GM19239 (cell line): ENCODE data around the gene PLAU.
"Not testable (repeated sequence)": the region's sequence is repeated elsewhere in the genome, so short reads cannot be mapped to it uniquely, and the experiment has no call there.

ENCODE experiments used
- DNase-seq: peaks from one replicate; pipeline ENCODE4 v3.0.0; 2011; ENCODE audit warnings: low spot score; ENCODE audit not compliant: insufficient read length
- FAIRE-seq: peaks from 2 replicates; lab custom pipeline; 2011; peaks lifted over from hg19 to GRCh38; lab: Jason Lieb, UNC

PLAU gene

GRCh38 chr10:73917566-73918305, 6.8 kb downstream of the PLAU start:
- FAIRE-seq (no peak), DNase-seq (no peak)

DNA sequence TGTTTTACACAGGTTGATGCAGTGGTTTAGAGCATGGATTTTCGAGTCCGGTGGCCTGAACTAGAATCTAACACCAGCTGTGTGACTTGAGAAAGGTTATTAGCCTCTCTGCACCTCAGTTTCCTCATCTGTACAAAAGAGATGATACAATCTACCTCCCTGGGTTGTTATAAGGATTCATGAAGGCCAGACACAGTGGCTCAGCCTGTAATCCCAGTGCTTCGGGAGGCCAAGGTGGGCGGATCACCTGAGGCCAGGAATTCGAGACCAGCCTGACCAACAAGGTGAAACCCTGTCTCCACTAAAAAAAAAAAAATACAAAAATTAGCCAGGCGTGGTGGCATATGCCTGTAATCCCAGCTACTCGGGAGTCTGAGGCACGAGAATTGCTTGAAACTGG, 8.5 kb downstream of the PLAU start:
- FAIRE-seq: not testable (repeated sequence)

DNA sequence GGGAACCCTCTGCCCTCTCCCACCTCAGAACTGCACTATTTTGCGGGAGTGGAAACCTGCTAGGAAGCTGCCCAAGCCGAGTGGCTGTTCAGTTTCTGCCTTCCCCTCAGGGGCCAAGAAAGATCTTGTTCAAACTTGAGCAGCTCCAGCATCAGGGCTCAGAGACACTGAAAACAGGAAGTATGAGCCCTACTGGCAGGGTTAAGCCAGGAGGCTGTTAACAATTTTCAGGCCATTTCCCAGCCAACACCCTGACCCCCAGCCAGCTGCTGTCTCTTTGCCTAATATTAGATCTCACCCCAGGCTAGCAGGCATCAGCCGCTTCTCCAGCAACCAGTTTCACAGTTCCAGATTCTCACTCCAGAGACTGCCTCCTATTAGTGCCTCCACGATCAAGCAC, 9.2 kb downstream of the PLAU start:
- peak; percentile 25 for DNase-seq
- FAIRE-seq: no peak

More for the DNA sequence above, 8.5 kb downstream of the PLAU start:
- not testable (repeated sequence) for DNase-seq

GRCh38 chr10:73922007-73922863, 11.3 kb downstream of the PLAU start:
- FAIRE-seq (peak; percentile 51), DNase-seq (no peak)

GRCh38 chr10:73922864-73923133, 11.9 kb downstream of the PLAU start:
- DNase-seq: no peak
- no peak for FAIRE-seq

- no peak for FAIRE-seq
- no peak for DNase-seq
Measured at GRCh38 chr10:73923935-73924598, 13.1 kb downstream of the PLAU start.

- DNase-seq (no peak), FAIRE-seq (no peak)
Measured at GRCh38 chr10:73924935-73925334, 14.0 kb downstream of the PLAU start.

GRCh38 chr10:73925539-73925938, 14.6 kb downstream of the PLAU start:
- FAIRE-seq (no peak), DNase-seq (no peak)

GRCh38 chr10:73926152-73926764, 15.3 kb downstream of the PLAU start:
- no peak for DNase-seq

DNA sequence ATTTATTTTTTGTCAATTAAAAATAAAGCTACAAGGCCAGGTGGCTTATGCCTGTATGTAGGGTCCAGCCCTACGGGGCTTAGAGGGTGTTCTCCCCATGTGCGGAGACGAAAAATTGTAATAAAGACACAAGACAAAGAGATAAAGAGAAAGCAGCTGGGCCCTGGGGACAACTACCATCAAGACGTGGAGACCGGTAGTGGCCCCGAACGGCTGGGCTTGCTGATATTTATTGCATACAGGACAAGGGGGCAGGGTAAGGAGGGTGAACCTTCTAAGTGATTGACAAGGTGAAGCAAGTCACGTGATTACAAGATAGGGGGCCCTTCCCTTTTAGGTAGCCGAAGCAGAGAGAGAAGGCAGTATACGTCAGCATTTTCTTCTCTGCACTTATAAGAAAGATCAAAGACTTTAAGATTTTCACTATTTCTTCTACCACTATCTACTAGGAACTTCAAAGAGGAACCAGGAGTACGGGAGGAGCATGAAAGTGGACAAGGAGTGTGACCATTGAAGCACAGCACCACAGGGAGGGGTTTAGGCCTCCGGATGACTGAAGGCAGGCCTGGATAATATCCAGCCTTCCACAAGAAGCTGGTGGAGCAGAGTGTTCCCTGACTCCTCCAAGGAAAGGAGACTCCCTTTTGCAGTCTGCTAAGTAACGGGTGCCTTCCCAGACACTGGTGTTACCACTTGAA, 19.8 kb downstream of the PLAU start:
- DNase-seq, FAIRE-seq: not testable (repeated sequence)

More at GRCh38 chr10:73926152-73926764, 15.3 kb downstream of the PLAU start:
- no peak for FAIRE-seq

DNA sequence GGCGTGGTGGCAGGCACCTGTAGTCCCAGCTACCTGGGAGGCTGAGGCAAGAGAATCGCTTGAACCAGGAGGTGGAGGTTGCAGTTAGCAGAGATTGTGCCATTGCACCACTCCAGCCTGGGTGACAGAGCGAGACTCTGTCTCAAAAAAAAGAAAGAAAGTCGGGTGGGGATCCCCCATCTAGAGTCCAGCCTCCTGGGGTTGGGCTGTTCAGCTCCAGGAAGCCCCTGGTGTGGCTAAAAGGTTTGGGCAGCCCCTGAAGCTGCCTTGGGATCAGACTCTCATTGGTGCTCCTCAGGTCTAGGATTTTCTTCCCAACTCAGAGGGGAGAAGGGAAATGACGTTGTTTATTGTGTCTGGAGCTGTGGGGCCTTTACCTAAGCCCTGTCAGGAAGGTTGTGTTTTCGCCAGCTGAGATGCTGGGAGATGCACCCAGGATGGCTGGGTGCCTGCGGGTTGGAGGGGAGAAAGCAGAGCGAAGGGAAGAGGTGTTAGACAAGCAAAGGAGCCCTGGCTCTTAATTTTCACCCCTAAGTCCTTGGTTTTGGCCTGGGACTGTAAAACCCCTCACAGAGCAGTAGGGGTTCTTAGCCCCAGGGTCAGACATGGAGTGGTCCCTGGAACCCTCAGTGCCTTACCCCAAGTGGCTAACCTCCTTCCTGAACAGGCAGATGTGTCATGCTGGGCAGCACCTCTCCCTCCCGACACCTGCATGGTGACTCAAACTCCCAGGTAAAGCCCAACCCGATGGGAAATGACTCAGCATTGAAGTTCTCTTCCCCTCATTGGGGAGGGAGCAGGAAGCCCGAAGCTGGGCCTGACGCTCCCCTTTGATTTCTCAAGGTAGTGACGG, 21.1 kb downstream of the PLAU start:
- DNase-seq (peak; percentile 32), FAIRE-seq (peak; percentile 49)

DNA sequence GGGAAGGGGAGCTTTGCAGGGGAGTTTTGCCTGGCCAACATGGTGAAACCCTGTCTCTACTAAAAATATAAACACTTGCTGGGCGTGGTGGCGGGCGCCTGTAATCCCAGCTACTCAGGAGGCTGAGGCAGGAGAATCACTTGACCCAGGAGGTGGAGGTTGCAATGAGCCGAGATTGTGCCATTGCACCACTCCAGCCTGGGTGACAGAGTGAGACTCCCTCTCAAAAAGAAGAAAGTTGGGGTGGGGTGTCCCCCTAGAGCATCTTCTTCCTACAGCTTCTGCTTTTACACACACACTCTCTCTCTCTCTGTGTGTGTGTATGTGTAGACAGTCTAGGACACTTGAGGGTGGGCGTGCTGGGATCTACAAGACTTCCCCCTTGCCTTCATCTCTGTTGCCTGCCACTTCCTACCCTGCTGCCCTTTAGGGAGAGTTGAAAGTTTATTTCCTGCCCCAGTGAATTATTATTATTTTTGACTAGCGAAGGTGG, 21.7 kb downstream of the PLAU start:
- FAIRE-seq (no peak), DNase-seq (no peak)

DNA sequence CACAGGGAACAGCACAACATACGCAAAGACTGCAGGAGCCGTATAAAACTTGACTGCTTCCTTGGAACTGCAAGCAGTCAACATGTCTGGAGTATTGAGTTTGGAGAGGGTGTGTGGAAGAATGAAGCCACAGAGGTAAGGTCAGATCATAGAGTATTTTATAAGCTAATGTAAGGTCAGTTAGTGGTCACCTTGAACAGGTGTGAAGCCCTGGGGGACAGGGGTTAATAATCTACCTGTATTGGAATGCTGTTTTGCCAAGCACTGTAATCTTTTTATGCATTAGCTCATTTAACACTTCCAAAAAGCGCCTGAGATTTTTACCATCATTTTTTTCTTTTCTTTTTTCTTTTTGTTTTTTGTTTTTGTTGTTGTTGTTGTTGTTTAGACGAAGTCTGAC, 23.1 kb downstream of the PLAU start:
- DNase-seq (no peak), FAIRE-seq (no peak)

- DNase-seq (no peak), FAIRE-seq (no peak)
Measured at GRCh38 chr10:73935895-73936294, 25.0 kb downstream of the PLAU start.

- FAIRE-seq (no peak), DNase-seq (no peak)
Measured at GRCh38 chr10:73937333-73938043, 26.6 kb downstream of the PLAU start.

DNA sequence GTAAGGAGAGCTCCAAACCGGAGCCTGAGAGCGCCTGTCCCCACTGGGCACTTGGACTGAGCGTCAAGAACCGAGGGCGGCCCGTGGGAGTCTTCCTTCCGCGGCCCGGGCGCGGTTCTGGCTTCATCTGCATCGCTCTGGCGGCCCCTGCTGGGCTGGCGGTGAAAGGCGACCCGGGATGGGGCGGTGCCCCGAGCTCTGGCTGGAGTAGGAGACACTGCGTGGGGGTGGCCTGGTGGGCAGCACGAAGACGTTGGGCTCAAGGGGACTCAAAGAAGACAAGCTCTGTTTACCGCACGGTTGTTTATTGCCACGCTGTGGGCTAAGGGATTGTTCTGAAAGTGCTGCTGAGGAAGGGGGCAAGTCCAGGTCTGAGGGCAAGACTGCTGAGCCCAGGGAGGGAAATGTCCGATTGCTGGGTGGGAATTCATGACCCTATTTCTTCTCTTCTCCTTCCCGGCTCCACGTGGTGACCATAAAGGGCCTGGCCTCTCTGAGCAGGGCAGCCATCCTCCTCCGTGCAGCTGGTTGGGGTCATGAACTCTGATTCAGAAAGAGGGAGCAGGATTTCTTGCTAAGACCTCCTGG, 29.8 kb downstream of the PLAU start:
- FAIRE-seq: peak; percentile 92
- DNase-seq: peak; percentile 76

- no peak for FAIRE-seq
Measured at GRCh38 chr10:73941300-73941699, 30.4 kb downstream of the PLAU start.

More at GRCh38 chr10:73941300-73941699, 30.4 kb downstream of the PLAU start:
- no peak for DNase-seq
